Measurements from ENCODE around the gene MAVS.
"Not testable (repeated sequence)": the region's sequence is repeated elsewhere in the genome, so short reads cannot be mapped to it uniquely, and the experiment has no call there.

Gene MAVS

DNA sequence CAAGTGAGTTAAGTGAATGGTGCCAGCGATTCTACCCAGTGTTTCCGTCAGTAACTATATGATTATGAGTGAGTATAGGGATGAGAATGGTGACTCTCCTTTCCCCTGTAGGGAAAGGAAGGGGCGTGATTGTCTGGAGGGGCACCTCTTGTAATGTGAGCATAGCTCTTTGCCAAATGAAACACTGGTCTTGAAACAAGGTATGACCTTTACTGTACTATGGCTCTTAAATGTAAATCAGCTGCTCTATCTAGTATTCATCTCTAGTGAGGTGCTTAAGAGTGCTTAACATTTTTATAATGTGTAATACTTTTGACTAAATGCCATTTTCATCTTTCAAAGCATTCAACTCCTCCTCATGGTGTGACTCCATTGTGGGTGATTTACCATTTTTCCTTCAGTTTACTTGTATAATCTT lies 53.6 kb downstream of the MAVS start:
- H3K9ac ChIP-seq (ENCODE audit: low read length): no peak overlapping the region
- no peak overlapping the region for H3K27ac ChIP-seq (ENCODE audit: low read depth, low read length)
- H3K36me3 ChIP-seq (ENCODE audit: control insufficient read depth, insufficient read depth, low read length): no peaks in the 10 kb centered on the region
- H3K4me3 ChIP-seq (ENCODE audit: low read length): no peak overlapping the region
- H3K27me3 ChIP-seq (ENCODE audit: control insufficient read depth, insufficient read depth, low read length): no peaks in the 10 kb centered on the region
- H3K4me1 ChIP-seq (ENCODE audit: control insufficient read depth, insufficient read depth, low read length): peaks cover 7% of the 10 kb centered on the region

DNA sequence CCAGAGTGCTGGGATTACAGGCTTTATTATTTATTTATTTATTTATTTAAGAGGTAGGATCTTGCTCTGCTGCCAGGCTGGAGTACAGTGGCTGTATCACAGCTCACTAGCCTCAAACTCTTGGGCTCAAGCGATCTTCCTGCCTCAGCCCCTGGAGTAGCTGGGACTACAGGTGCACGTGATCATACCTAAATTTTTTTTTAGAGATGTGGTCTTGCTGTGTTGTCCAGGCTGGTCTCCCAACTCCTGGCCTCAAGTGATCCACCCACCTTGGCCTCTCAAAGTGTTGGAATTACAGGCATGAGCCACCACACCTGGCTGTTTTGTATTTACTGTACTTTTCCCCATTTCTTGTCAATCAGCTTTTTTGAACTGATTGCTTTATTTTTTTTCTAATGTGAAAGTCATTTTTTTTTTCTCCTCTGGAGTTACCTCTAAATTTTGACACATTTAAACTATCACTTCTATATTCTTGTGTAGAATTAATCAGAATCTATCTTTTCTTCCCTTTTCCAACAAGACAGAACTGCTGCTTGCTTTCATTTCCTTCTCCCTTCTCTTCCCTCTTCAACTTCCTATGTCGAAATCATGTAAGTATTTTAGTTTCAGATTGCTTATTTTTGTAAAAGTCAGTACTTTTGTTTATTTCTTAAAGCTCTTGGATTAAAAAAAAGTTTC lies 54.5 kb downstream of the MAVS start:
- Histone ChIP-seq H3K36me3 (ENCODE audit: control insufficient read depth, insufficient read depth, low read length) (no peaks in the 10 kb centered on the region), H3K27me3 (ENCODE audit: control insufficient read depth, insufficient read depth, low read length) (no peaks in the 10 kb centered on the region), H3K4me3 (ENCODE audit: low read length) (no peak overlapping the region), H3K9ac (ENCODE audit: low read length) (no peak overlapping the region), H3K27ac (ENCODE audit: low read depth, low read length) (no peak overlapping the region), H3K4me1 (ENCODE audit: control insufficient read depth, insufficient read depth, low read length) (peaks cover 7% of the 10 kb centered on the region)

DNA sequence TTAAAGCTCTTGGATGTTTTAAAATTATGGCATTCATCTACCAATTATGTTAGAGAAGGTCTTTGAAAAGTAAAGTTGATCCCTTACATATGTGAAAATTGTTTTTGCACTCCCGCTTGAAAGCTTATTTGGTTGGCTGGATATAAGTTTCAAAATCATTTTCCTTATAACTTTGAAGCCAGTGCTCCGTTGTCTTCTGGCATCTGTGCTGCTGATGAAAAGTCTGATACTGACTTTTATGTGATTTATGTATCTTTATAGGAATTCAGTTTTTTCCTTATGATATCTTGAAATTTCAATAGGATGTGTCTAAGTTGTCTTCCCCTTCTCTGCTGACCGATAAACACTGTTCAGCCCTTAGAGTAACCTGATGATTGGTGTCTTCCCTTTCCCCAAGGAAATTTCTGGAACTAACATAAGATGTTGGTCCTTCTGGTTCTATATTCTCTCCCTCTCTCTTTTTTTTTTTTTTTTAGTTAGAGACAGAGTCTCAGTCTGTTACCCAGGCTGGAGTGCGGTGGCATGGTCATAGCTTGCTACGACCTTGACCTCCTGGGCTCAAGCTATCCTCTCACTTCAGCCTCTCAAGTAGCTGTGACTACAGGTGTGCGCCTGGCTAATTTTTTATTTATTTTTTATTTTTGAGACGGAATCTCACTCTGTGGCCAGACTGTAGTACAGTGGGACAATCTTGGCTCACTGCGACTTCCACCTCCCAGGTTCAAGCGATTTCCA lies 55.2 kb downstream of the MAVS start:
- Histone ChIP-seq H3K4me1 (ENCODE audit: control insufficient read depth, insufficient read depth, low read length) (peaks cover 2% of the 10 kb centered on the region), H3K4me3 (ENCODE audit: low read length) (no peak overlapping the region), H3K9ac (ENCODE audit: low read length) (no peak overlapping the region), H3K27ac (ENCODE audit: low read depth, low read length) (no peak overlapping the region), H3K36me3 (ENCODE audit: control insufficient read depth, insufficient read depth, low read length) (no peaks in the 10 kb centered on the region), H3K27me3 (ENCODE audit: control insufficient read depth, insufficient read depth, low read length) (no peaks in the 10 kb centered on the region)

DNA sequence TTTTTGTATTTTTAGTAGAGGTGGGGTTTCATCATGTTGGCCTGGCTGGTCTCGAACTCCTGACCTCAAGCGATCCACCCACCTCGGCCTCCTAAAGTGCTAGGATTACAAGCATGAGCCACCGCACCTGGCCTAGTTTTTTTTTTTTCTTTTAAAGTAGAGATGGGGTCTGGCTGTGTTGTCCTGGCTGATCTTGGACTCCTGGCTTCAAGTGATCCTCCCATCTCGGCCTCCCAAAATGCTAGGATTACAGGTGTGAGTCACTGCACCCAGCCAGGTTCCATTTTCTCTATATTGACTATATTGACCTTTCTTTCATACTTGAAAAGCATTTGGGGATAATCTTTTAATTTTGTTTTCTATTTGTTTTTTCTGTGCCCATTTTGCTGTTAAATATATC lies 55.8 kb downstream of the MAVS start:
- H3K36me3 ChIP-seq (ENCODE audit: control insufficient read depth, insufficient read depth, low read length): no peaks in the 10 kb centered on the region
- no peak overlapping the region for H3K9ac ChIP-seq (ENCODE audit: low read length)
- no peaks in the 10 kb centered on the region for H3K27me3 ChIP-seq (ENCODE audit: control insufficient read depth, insufficient read depth, low read length)
- no peak overlapping the region for H3K27ac ChIP-seq (ENCODE audit: low read depth, low read length)
- H3K4me3 ChIP-seq (ENCODE audit: low read length): no peak overlapping the region
- no peaks in the 10 kb centered on the region for H3K4me1 ChIP-seq (ENCODE audit: control insufficient read depth, insufficient read depth, low read length)

DNA sequence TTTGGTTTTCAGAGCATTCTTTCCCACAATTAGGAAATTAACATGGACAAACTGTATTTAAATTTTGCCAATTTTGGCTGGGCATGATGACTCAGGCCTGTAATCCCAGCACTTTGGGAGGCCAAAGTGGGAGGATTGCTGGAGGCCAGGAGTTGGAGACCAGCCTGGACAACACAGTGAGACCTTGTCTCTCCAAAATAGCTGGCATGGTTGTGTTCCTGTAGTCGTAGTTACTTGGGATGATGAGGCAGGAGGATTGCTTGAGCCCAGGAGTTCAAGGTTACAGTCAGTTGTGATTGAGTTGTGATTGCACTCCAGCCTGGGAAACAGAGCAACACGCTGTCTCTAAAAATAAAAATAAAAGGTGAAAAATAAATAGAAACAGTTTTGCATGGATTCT lies 57.6 kb downstream of the MAVS start:
- no peak overlapping the region for H3K27ac ChIP-seq (ENCODE audit: low read depth, low read length)
- H3K36me3 ChIP-seq (ENCODE audit: control insufficient read depth, insufficient read depth, low read length): no peaks in the 10 kb centered on the region
- H3K4me1 ChIP-seq (ENCODE audit: control insufficient read depth, insufficient read depth, low read length): no peaks in the 10 kb centered on the region
- no peaks in the 10 kb centered on the region for H3K27me3 ChIP-seq (ENCODE audit: control insufficient read depth, insufficient read depth, low read length)
- H3K9ac ChIP-seq (ENCODE audit: low read length): no peak overlapping the region
- no peak overlapping the region for H3K4me3 ChIP-seq (ENCODE audit: low read length)

DNA sequence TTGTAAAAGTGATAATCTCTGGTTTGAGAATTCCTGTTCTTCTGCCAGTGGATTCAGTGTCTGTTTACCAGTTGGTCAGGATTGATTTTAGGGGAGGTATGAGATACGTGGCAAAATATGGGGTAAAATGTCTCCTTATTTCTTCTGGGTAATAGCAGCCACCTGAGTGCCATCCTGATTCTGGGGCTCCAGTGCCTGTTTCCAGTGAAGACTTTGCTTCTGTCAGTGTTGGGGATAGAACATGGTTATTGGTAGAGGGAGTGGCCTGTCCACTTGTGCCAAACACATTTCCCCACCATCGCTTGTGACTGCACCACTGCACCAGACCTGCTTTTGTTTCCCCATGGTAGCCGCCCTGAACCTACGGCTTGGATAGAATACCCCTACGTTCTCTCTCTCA lies 58.2 kb downstream of the MAVS start:
- Histone ChIP-seq H3K4me3 (ENCODE audit: low read length) (no peak overlapping the region), H3K4me1 (ENCODE audit: control insufficient read depth, insufficient read depth, low read length) (no peaks in the 10 kb centered on the region), H3K27ac (ENCODE audit: low read depth, low read length) (no peak overlapping the region), H3K36me3 (ENCODE audit: control insufficient read depth, insufficient read depth, low read length) (no peaks in the 10 kb centered on the region), H3K27me3 (ENCODE audit: control insufficient read depth, insufficient read depth, low read length) (no peaks in the 10 kb centered on the region), H3K9ac (ENCODE audit: low read length) (no peak overlapping the region)

DNA sequence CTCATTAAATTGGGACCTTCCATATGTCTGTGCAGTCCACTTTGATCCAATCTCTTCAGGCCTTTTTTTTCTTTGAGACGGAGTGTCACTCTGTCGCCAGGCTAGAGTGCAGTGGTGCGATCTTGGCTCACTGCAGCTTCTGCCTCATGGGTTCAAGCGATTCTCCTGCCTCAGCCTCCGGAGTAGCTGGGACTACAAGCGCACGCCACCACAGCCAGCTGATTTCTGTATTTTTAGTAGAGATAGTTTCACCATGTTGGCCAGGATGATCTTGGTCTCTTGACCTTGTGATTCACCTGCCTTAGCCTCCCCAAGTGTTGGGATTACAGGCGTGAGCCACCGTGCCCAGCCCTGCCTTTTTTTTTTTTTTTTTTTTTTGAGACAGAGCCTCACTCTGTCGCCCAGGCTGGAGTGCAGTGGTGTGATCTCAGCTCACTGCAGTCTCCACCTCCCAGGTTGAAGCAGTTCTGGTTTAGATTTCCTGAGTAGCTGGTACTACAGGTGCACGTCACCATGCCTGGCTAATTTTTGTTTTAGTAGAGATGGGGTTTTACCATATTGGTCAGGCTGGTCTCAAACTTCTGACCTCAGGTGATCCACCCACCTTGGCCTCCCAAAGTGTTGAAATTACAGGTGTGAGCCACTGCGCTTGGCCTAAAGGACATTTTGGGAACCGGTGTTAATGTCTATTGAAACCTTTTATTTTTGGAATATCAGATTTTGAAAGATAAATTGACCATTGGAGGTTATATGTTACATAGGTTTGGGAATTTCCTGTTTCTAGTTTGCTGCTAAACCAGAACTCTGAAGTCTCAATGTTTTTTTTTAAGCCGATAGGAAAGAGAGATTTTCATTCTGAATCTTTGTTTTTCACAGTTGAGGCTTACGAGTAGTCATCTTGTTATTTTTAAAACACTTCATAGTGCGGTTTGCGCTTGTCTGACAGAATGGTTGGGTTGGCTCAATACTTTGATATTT lies 60.4 kb downstream of the MAVS start:
- not testable (repeated sequence) for H3K4me3 ChIP-seq (ENCODE audit: low read length); H3K27me3 ChIP-seq (ENCODE audit: control insufficient read depth, insufficient read depth, low read length); H3K36me3 ChIP-seq (ENCODE audit: control insufficient read depth, insufficient read depth, low read length); H3K27ac ChIP-seq (ENCODE audit: low read depth, low read length); H3K9ac ChIP-seq (ENCODE audit: low read length); H3K4me1 ChIP-seq (ENCODE audit: control insufficient read depth, insufficient read depth, low read length)

DNA sequence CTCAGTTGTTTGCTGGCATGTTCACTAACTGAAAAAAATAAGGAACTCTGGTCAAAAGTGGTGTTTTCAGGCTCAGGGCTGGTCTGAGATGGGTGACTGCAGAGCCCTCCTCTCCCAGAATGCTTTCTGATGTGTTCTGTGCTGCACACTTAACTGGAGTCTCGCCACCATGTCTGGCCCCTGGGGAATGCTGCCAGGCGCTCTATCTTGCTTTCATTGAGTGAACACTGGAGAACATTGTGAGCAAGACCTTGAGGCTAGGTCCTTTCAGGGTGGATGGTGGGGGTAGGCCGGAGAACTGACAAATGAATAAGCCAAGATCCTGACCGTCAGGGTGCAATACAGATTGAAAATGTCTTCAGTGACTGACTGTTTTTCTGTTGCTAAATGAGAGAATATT lies 62.0 kb downstream of the MAVS start:
- Histone ChIP-seq H3K27ac (ENCODE audit: low read depth, low read length) (no peak overlapping the region), H3K4me3 (ENCODE audit: low read length) (no peak overlapping the region), H3K9ac (ENCODE audit: low read length) (no peak overlapping the region), H3K4me1 (ENCODE audit: control insufficient read depth, insufficient read depth, low read length) (no peaks in the 10 kb centered on the region), H3K36me3 (ENCODE audit: control insufficient read depth, insufficient read depth, low read length) (peaks cover 8% of the 10 kb centered on the region), H3K27me3 (ENCODE audit: control insufficient read depth, insufficient read depth, low read length) (no peaks in the 10 kb centered on the region)

DNA sequence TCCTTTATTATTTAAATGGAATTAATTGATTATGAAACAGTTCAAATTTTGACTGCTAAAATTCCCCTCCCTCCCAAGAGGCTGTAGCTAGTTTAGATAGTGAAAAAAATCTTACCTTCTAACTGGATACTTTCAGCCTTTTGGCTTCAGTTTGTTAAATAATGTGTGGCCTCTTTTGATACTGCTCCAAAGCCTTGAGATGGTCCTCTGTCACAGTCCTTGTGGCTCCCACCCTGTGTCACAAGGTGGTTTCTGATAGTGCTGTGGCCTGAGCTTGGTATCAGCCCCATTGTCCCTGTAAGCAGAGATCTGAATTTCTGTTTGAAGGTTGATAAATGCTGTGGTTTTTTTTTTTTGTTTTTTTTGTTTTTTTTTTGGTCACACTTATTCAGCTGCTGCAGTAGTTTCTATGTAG lies 63.3 kb downstream of the MAVS start:
- Histone ChIP-seq H3K27me3 (ENCODE audit: control insufficient read depth, insufficient read depth, low read length) (no peaks in the 10 kb centered on the region), H3K4me3 (ENCODE audit: low read length) (no peak overlapping the region), H3K9ac (ENCODE audit: low read length) (no peak overlapping the region), H3K27ac (ENCODE audit: low read depth, low read length) (no peak overlapping the region), H3K4me1 (ENCODE audit: control insufficient read depth, insufficient read depth, low read length) (no peaks in the 10 kb centered on the region), H3K36me3 (ENCODE audit: control insufficient read depth, insufficient read depth, low read length) (peaks cover 13% of the 10 kb centered on the region)

DNA sequence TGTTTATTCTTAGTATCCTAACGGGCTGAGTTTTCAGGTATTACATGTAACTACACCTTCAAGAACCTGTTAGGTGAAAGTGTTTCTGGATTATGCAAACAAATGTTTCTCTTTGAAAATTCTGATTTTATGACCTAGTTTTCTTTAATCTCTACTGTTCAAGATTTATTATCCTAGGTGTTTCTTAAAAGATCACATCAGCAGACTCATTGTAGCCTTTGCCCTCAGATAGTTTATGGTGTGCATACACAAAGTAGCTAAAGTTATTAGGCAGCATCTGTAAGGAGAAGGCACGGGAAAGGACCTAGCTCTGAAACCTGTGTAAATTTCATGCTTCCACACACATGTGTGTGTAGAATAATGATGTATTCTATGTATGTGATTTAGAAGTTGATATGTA lies 64.2 kb downstream of the MAVS start:
- no peak overlapping the region for H3K27ac ChIP-seq (ENCODE audit: low read depth, low read length)
- no peak overlapping the region for H3K4me3 ChIP-seq (ENCODE audit: low read length)
- no peaks in the 10 kb centered on the region for H3K27me3 ChIP-seq (ENCODE audit: control insufficient read depth, insufficient read depth, low read length)
- peaks cover 13% of the 10 kb centered on the region for H3K36me3 ChIP-seq (ENCODE audit: control insufficient read depth, insufficient read depth, low read length)
- H3K4me1 ChIP-seq (ENCODE audit: control insufficient read depth, insufficient read depth, low read length): no peaks in the 10 kb centered on the region
- H3K9ac ChIP-seq (ENCODE audit: low read length): no peak overlapping the region

DNA sequence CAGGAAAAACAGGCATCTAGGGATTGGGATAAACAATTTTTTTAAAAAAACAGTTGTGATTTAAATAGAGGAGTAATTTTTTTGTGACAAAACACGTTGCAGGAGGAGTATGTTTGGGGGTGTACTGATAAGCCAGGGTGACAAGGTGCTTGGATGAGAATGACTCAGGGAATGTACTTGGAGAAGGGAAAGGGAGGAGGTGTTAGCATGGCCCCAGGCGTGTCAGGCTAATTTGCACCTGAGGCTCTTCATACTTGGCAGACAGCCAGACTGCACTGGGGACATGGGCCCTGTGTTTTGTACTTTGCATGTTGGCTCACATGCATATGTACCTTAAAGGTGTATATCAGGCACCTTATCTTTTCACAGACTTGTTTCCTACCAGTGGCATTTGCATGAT lies 65.3 kb downstream of the MAVS start:
- Histone ChIP-seq H3K4me1 (ENCODE audit: control insufficient read depth, insufficient read depth, low read length) (no peaks in the 10 kb centered on the region), H3K36me3 (ENCODE audit: control insufficient read depth, insufficient read depth, low read length) (peaks cover 13% of the 10 kb centered on the region), H3K4me3 (ENCODE audit: low read length) (no peak overlapping the region), H3K9ac (ENCODE audit: low read length) (no peak overlapping the region), H3K27ac (ENCODE audit: low read depth, low read length) (no peak overlapping the region), H3K27me3 (ENCODE audit: control insufficient read depth, insufficient read depth, low read length) (no peaks in the 10 kb centered on the region)

DNA sequence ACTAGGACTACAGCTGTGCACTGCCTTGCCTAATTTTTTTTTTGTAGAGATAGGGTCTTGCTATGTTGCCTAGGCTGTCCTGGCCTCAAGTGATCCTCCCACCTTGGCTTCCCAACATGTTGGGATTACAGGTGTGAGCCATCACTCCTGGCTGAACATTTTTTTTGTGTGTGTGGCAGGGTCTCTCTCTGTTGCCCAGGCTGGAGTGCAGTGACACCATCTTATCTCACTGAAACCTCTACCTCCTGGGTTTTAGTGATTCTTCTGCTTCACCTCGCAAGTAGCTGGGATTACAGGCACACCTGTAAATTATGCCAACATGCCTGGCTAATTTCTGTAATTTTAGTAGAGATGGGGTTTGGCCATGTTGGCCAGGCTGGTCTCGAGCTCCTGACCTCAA lies 67.8 kb downstream of the MAVS start:
- Histone ChIP-seq H3K4me1 (ENCODE audit: control insufficient read depth, insufficient read depth, low read length) (no peaks in the 10 kb centered on the region), H3K9ac (ENCODE audit: low read length) (no peak overlapping the region), H3K36me3 (ENCODE audit: control insufficient read depth, insufficient read depth, low read length) (peaks cover 21% of the 10 kb centered on the region), H3K27me3 (ENCODE audit: control insufficient read depth, insufficient read depth, low read length) (no peaks in the 10 kb centered on the region), H3K27ac (ENCODE audit: low read depth, low read length) (no peak overlapping the region), H3K4me3 (ENCODE audit: low read length) (no peak overlapping the region)

All from rectal smooth muscle tissue (tissue), 1 donor.